ENCODE measurements around the gene KRTAP12-3. TPM values are rescaled to one million over a fixed set of nuclear protein-coding genes. Genes with fewer than 3 reads are reported as not detected.
"Not testable (repeated sequence)": the region's sequence is repeated elsewhere in the genome, so short reads cannot be mapped to it uniquely, and the experiment has no call there.

KRTAP12-3 gene
- polyA plus RNA-seq, 3 donors = not detected

- peaks cover 0 to 3% of the 10 kb centered on the region in 2 donors for H3K27me3 ChIP-seq (ENCODE audit: control insufficient read depth in 2 of 2, insufficient read depth in 2 of 2, low read length in 2 of 2)
- H2AFZ ChIP-seq (ENCODE audit: insufficient read depth, low read depth, low read length, poor library complexity, severe bottlenecking) = no peak overlapping the region
- no peak for DNase-seq
- no peak overlapping the region for H3K9ac ChIP-seq (ENCODE audit: insufficient read depth, low read length, poor library complexity, severe bottlenecking)
- Mint-ChIP-seq H3K36me3 (no peaks in the 10 kb centered on the region), H3K27ac (no peak overlapping the region), H3K4me3 (no peak overlapping the region), H3K9me3 (peaks cover 0 to 10% (median 6%) of the 10 kb centered on the region in 7 donors), H3K4me1 (no peaks in the 10 kb centered on the region), H3K27me3 (ENCODE audit: low read depth in 3 of 3) (peaks cover 6 to 29% (median 19%) of the 10 kb centered on the region in 3 donors)
- H3K4me2 ChIP-seq (replicated peaks; ENCODE audit: extremely low read depth, low read length, poor library complexity, severe bottlenecking) = no peak overlapping the region
- no peaks in the 10 kb centered on the region for H4K20me1 ChIP-seq (ENCODE audit: insufficient read depth, low read length)
- no peak overlapping the region for H3K27ac ChIP-seq (ENCODE audit: low read depth in 1 of 2, low read length in 2 of 2)
- 98% methylated on average over 8 of the region's 11 CpGs for WGBS (ENCODE audit: insufficient coverage)
- H3K79me2 ChIP-seq (ENCODE audit: insufficient read depth, low read length) = no peaks in the 10 kb centered on the region
- H3K4me1 ChIP-seq (ENCODE audit: control insufficient read depth in 1 of 2, insufficient read depth in 2 of 2, low read length in 2 of 2) = no peaks in the 10 kb centered on the region
- intact Hi-C loops (cut with micrococcal nuclease) = no loop called here
- H3K4me3 ChIP-seq (replicated peaks in 1 of 3; ENCODE audit: low read depth in 2 of 3, low read length in 3 of 3) = no peak overlapping the region
- TF ChIP-seq CTCF (IDR thresholded peaks at IDR 0.05) = no peak
- H3K36me3 ChIP-seq (replicated peaks in 1 of 2; ENCODE audit: control insufficient read depth in 1 of 2, insufficient read depth in 2 of 2, low read length in 2 of 2) = no peaks in the 10 kb centered on the region
- peaks cover 0 to 5% of the 10 kb centered on the region in 2 donors for H3K9me3 ChIP-seq (replicated peaks in 1 of 2; ENCODE audit: control insufficient read depth in 1 of 2, insufficient read depth in 1 of 2, low read length in 2 of 2)
These were observed 29.9 kb downstream of the KRTAP12-3 start for GRCh38 chr21:44687671-44688070.

DNA sequence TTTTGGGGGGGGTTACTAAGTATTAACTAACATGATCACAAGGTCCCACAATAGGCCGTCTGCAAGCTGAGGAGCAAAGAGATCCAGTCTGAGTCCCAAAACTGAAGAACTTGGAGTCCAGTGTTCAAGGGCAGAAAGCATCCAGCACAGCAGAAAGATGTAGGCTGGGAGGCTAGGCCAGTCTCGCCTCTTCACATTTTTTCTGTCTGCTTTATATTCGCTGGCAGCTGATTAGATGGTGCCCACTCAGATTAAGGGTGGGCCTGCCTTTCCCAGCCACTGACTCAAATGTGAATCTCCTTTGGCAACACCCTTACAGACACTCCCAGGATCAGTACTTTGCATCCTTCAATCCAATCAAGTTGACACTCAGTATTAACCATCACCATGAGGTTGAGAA is 32.0 kb downstream of the KRTAP12-3 start:
- H3K9me3 ChIP-seq (replicated peaks in 1 of 2; ENCODE audit: control insufficient read depth in 1 of 2, insufficient read depth in 1 of 2, low read length in 2 of 2) = peaks cover 0 to 15% of the 10 kb centered on the region in 2 donors
- H3K27me3 ChIP-seq (ENCODE audit: control insufficient read depth in 2 of 2, insufficient read depth in 2 of 2, low read length in 2 of 2); H3K9ac ChIP-seq (ENCODE audit: insufficient read depth, low read length, poor library complexity, severe bottlenecking); H3K27ac ChIP-seq (ENCODE audit: low read depth in 1 of 2, low read length in 2 of 2); intact Hi-C loops (cut with micrococcal nuclease); H3K36me3 Mint-ChIP-seq; H2AFZ ChIP-seq (ENCODE audit: insufficient read depth, low read depth, low read length, poor library complexity, severe bottlenecking); H3K79me2 ChIP-seq (ENCODE audit: insufficient read depth, low read length); H3K4me3 ChIP-seq (replicated peaks in 1 of 3; ENCODE audit: low read depth in 2 of 3, low read length in 3 of 3); H3K4me3 Mint-ChIP-seq; DNase-seq; H3K4me1 Mint-ChIP-seq; H4K20me1 ChIP-seq (ENCODE audit: insufficient read depth, low read length); H3K27ac Mint-ChIP-seq; H3K4me2 ChIP-seq (replicated peaks; ENCODE audit: extremely low read depth, low read length, poor library complexity, severe bottlenecking); H3K36me3 ChIP-seq (replicated peaks in 1 of 2; ENCODE audit: control insufficient read depth in 1 of 2, insufficient read depth in 2 of 2, low read length in 2 of 2); H3K4me1 ChIP-seq (ENCODE audit: control insufficient read depth in 1 of 2, insufficient read depth in 2 of 2, low read length in 2 of 2): not testable (repeated sequence)
- Mint-ChIP-seq H3K27me3 (ENCODE audit: low read depth in 3 of 3) (peaks cover 7 to 33% (median 18%) of the 10 kb centered on the region in 3 donors), H3K9me3 (peaks cover 6 to 22% (median 14%) of the 10 kb centered on the region in 7 donors)
- WGBS (ENCODE audit: insufficient coverage) = 97% methylated on average over 3 of the region's 3 CpGs
